ENCODE results near the gene CDSN.

The CDSN gene

GRCh38 chr6:31114970-31115849 lies 5.0 kb downstream of the CDSN start:
- no peak for DNase-seq

GRCh38 chr6:31114541-31114878 lies 5.7 kb downstream of the CDSN start, which contains the start of gene PSORS1C1:
Gene PSORS1C1 (plus strand): TSS chr6:31114800. CDS start chr6:31129633, 14,833 bp downstream.
- DNase-seq: no peak

GRCh38 chr6:31113861-31114540 lies 6.2 kb downstream of the CDSN start:
- no peak for DNase-seq

- DNase-seq: no peak
Measured at GRCh38 chr6:31112478-31112877, 7.8 kb downstream of the CDSN start, which contains the start of gene C6orf15. Gene C6orf15 (minus strand): TSS chr6:31112575. CDS start chr6:31112555, 20 bp downstream.

- no peak for DNase-seq
Measured at GRCh38 chr6:31111712-31112111, 8.5 kb downstream of the CDSN start.

GRCh38 chr6:31110825-31111582 lies 9.2 kb downstream of the CDSN start:
- no peak for DNase-seq

- no peak for DNase-seq
Measured at GRCh38 chr6:31107052-31107451, 13.2 kb downstream of the CDSN start.

GRCh38 chr6:31103136-31103535 lies 17.1 kb downstream of the CDSN start:
- DNase-seq: no peak

- no peak for DNase-seq
Measured at GRCh38 chr6:31098449-31098938, 21.8 kb downstream of the CDSN start.

GRCh38 chr6:31096656-31097055 lies 23.6 kb downstream of the CDSN start:
- DNase-seq: no peak

- DNase-seq: no peak
Measured at GRCh38 chr6:31096215-31096614, 24.0 kb downstream of the CDSN start.

GRCh38 chr6:31094389-31094881 lies 25.8 kb downstream of the CDSN start:
- DNase-seq: peak; percentile 12

- no peak for DNase-seq
Measured at GRCh38 chr6:31092769-31093505, 27.3 kb downstream of the CDSN start.

GRCh38 chr6:31092238-31092637 lies 28.0 kb downstream of the CDSN start:
- DNase-seq: no peak

GRCh38 chr6:31091680-31092079 lies 28.6 kb downstream of the CDSN start:
- no peak for DNase-seq

- no peak for DNase-seq
Measured at GRCh38 chr6:31090973-31091364, 29.3 kb downstream of the CDSN start.

GRCh38 chr6:31090275-31090972 lies 29.8 kb downstream of the CDSN start:
- no peak for DNase-seq

GRCh38 chr6:31087494-31088089 lies 32.7 kb downstream of the CDSN start:
- peak; percentile 91 for DNase-seq

- DNase-seq: no peak
Measured at GRCh38 chr6:31086788-31087440, 33.3 kb downstream of the CDSN start.

- DNase-seq: peak; percentile 28
Measured at GRCh38 chr6:31083742-31084354, 36.4 kb downstream of the CDSN start.

All from stimulated activated CD4-positive, alpha-beta T cell treated with anti-CD3 and anti-CD28 coated beads, Interleukin-12 subunit alpha, Interleukin-12 subunit beta, amount 100 ng/mL, for 4 hours (primary cell).